OCI-LY7 (cell line): Measurements from ENCODE around the gene COPS2. TPM values are rescaled to one million over a fixed set of nuclear protein-coding genes. Genes with fewer than 3 reads are reported as not detected.

Source experiments
- BruUV-seq: library from RNA; stranded (reverse); fragments of 400-500 nt; replicated peaks from 2 replicates; lab custom pipeline; 2021; lab: Mats Ljungman, UMichigan
- CTCF ChIA-PET: fragments of 300-600 bp; sonication (Branson Sonifier 250); formaldehyde crosslinking; loops from one replicate; lab custom pipeline; 2022; ENCODE audit warnings: antibody characterized with exemption; ENCODE audit not compliant: unreplicated experiment; lab: Charles Lee
- POLR2A ChIA-PET: fragments of 300-600 bp; sonication (Branson Sonifier 250); formaldehyde crosslinking; loops from one replicate; lab custom pipeline; 2022; ENCODE audit warnings: antibody characterized with exemption; lab: Charles Lee
- DNase-seq: peaks from one replicate; pipeline ENCODE4 v3.0.0-alpha.2; 2015; ENCODE audit warnings: low spot score
- H2AFZ ChIP-seq: fragments of 200-600 bp; sonication (generic), shearing (Covaris generic); 2 replicates; pipeline ENCODE4 v1.6.1; 2014; ENCODE audit warnings: mild to moderate bottlenecking, antibody characterized with exemption, low read length, moderate library complexity
- H3K27ac ChIP-seq: fragments of 200-600 bp; sonication (generic); 2 replicates; pipeline ENCODE4 v1.5.1; 2014; ENCODE audit warnings: mixed run types, low read depth, mild to moderate bottlenecking, moderate library complexity, low read length, inconsistent platforms; ENCODE audit not compliant: poor library complexity, severe bottlenecking
- H3K36me3 ChIP-seq: fragments of 200-600 bp; sonication (generic); 2 replicates; pipeline ENCODE4 v1.6.1; 2014; ENCODE audit warnings: mild to moderate bottlenecking, antibody characterized with exemption, low read length, moderate library complexity, mixed read lengths; ENCODE audit not compliant: insufficient read depth
- H3K4me1 ChIP-seq: fragments of 200-600 bp; sonication (generic); 2 replicates; pipeline ENCODE4 v1.5.1; 2014; ENCODE audit warnings: mild to moderate bottlenecking, low read length; ENCODE audit not compliant: insufficient read depth, poor library complexity, severe bottlenecking
- H3K4me2 ChIP-seq: fragments of 200-600 bp; sonication (generic); 2 replicates; pipeline ENCODE4 v1.6.1; 2014; ENCODE audit warnings: mild to moderate bottlenecking, low read length
- H3K4me3 ChIP-seq: fragments of 200-600 bp; sonication (generic); 2 replicates; pipeline ENCODE4 v1.5.1; 2014; ENCODE audit warnings: mild to moderate bottlenecking, low read depth, low read length; ENCODE audit not compliant: poor library complexity, severe bottlenecking
- H3K79me2 ChIP-seq: fragments of 200-600 bp; sonication (generic); 2 replicates; pipeline ENCODE4 v1.6.1; 2016; ENCODE audit warnings: low read depth, mild to moderate bottlenecking, low read length, moderate library complexity, mixed read lengths; ENCODE audit not compliant: insufficient read depth
- H3K9me2 ChIP-seq: fragments of 200-600 bp; sonication (generic); 2 replicates; pipeline ENCODE4 v1.6.1; 2016; ENCODE audit warnings: mild to moderate bottlenecking, low read length, mixed read lengths; ENCODE audit not compliant: insufficient read depth
- H3K9me3 ChIP-seq: fragments of 200-600 bp; sonication (generic); 2 replicates; pipeline ENCODE4 v1.6.1; 2014; ENCODE audit warnings: mild to moderate bottlenecking, mixed run types, low read length, mixed read lengths
- H4K20me1 ChIP-seq: fragments of 200-600 bp; sonication (generic); 2 replicates; pipeline ENCODE4 v1.6.1; 2014; ENCODE audit warnings: mild to moderate bottlenecking, antibody characterized with exemption, low read length, moderate library complexity, mixed read lengths; ENCODE audit not compliant: insufficient read depth
- CTCF ChIP-seq: fragments of 200-600 bp; sonication (generic); conservative IDR thresholded peaks from 2 replicates; pipeline ENCODE4 v1.5.1; 2014; ENCODE audit warnings: mild to moderate bottlenecking, antibody characterized with exemption, low read length, moderate library complexity, mixed read lengths
- EZH2phosphoT487 ChIP-seq: fragments of 200-600 bp; sonication (generic); IDR thresholded peaks from 2 replicates; pipeline ENCODE4 v1.6.1; 2018; ENCODE audit warnings: low read depth, borderline replicate concordance, mild to moderate bottlenecking, mixed run types, antibody characterized with exemption, low read length, moderate library complexity, mixed read lengths
- intact Hi-C: fragments of 100-400 bp; cut with micrococcal nuclease; formaldehyde crosslinking; loops from one replicate; pipeline ENCODE4 v1.10.0; 2022; ENCODE audit not compliant: unreplicated experiment
- total RNA-seq, 2 experiments: library from RNA; depleted of rRNA in 1 of 2; stranded (reverse); fragments of >200 nt in 1 of 2; shearing (Covaris generic) in 1 of 2; gene quantifications; 2 replicates each; pipeline ENCODE4 v1.2.3, GENCODE V29; 2014 to 2022

Gene COPS2
- total RNA-seq, 2 experiments from 2014 or later, result 24.6 to 81.2 TPM

GRCh38 chr15:49199666-49200065 is 44.3 kb upstream of the COPS2 start:
- Histone ChIP-seq H3K79me2 (no peaks in the 10 kb centered on the region), H3K27ac (no peak overlapping the region), H3K4me2 (no peak overlapping the region), H4K20me1 (no peaks in the 10 kb centered on the region), H3K9me3 (no peaks in the 10 kb centered on the region), H3K36me3 (peaks cover 5% of the 10 kb centered on the region; the same call in 1 of the 2 replicates), H3K4me3 (no peak overlapping the region), H3K9me2 (no peaks in the 10 kb centered on the region), H3K4me1 (no peaks in the 10 kb centered on the region), H2AFZ (no peak overlapping the region)
- DNase-seq, result no peak
- POLR2A ChIA-PET, result interaction anchor here (0.6 kb wide), 1 partner anchor 1569 kb away, joined by 7 read pairs; no protein-coding TSS in a partner anchor
- no peak for TF ChIP-seq EZH2phosphoT487
- TF ChIP-seq CTCF, result no peak
- intact Hi-C loops, result no loop called here
- CTCF ChIA-PET, result no interaction called here
- BruUV-seq, result no TSS peak

- H2AFZ ChIP-seq, result no peak overlapping the region
- H3K9me2 ChIP-seq, result no peaks in the 10 kb centered on the region
- intact Hi-C loops, result no loop called here
- ChIA-PET POLR2A (interaction anchor here (0.5 to 1.6 kb wide), 2 partner anchors 11 to 27 kb away, joined by 3 to 5 read pairs; partner anchors contain the start of gene GALK2), CTCF (no interaction called here)
- no TSS peak for BruUV-seq
- no peak overlapping the region for H3K27ac ChIP-seq
- H3K9me3 ChIP-seq, result no peaks in the 10 kb centered on the region
- no peaks in the 10 kb centered on the region for H4K20me1 ChIP-seq
- no peak overlapping the region for H3K4me3 ChIP-seq
- no peak for DNase-seq
- no peaks in the 10 kb centered on the region for H3K36me3 ChIP-seq
- TF ChIP-seq EZH2phosphoT487, result no peak
- no peak for TF ChIP-seq CTCF
- no peaks in the 10 kb centered on the region for H3K79me2 ChIP-seq
- H3K4me1 ChIP-seq, result no peaks in the 10 kb centered on the region
- no peak overlapping the region for H3K4me2 ChIP-seq
These were observed 41.5 kb upstream of the COPS2 start for GRCh38 chr15:49196856-49197255.

- BruUV-seq, result no TSS peak
- DNase-seq, result no peak
- H3K9me3 ChIP-seq, result no peaks in the 10 kb centered on the region
- TF ChIP-seq EZH2phosphoT487 (no peak), CTCF (no peak)
- H3K4me1 ChIP-seq, result no peaks in the 10 kb centered on the region
- ChIA-PET CTCF (no interaction called here), POLR2A (no interaction called here)
- no peak overlapping the region for H3K4me3 ChIP-seq
- H3K4me2 ChIP-seq, result no peak overlapping the region
- H3K36me3 ChIP-seq, result no peaks in the 10 kb centered on the region
- no peaks in the 10 kb centered on the region for H4K20me1 ChIP-seq
- no peak overlapping the region for H3K27ac ChIP-seq
- H2AFZ ChIP-seq, result no peak overlapping the region
- intact Hi-C loops, result no loop called here
- no peaks in the 10 kb centered on the region for H3K9me2 ChIP-seq
- no peaks in the 10 kb centered on the region for H3K79me2 ChIP-seq
These were observed 36.5 kb upstream of the COPS2 start for GRCh38 chr15:49191892-49192291.
